ENCODE data around the gene LECT2. TPM values are rescaled to one million over a fixed set of nuclear protein-coding genes. Genes with fewer than 3 reads are reported as not detected.

LECT2 gene
- total RNA-seq, 3 donors from 2014 or later = not detected

GRCh38 chr5:135988546-135988945 is 33.8 kb upstream of the LECT2 start:
- no peaks in the 10 kb centered on the region for H3K4me1 ChIP-seq (ENCODE audit: low read depth)
- no peak for TF ChIP-seq CTCF (IDR thresholded peaks at IDR 0.05)
- no peak overlapping the region for H3K4me3 ChIP-seq
- intact Hi-C loops (cut with DNase I, micrococcal nuclease) = no loop called here
- no peaks in the 10 kb centered on the region for H3K36me3 ChIP-seq (ENCODE audit: low read depth)
- no peaks in the 10 kb centered on the region for H3K9me3 ChIP-seq
- ATAC-seq (no peak), DNase-seq (no peak)

GRCh38 chr5:135986891-135987401 is 32.2 kb upstream of the LECT2 start:
- H3K4me3 ChIP-seq = no peak overlapping the region
- DNase-seq (no peak), ATAC-seq (no peak)
- H3K4me1 ChIP-seq (ENCODE audit: low read depth) = no peaks in the 10 kb centered on the region
- TF ChIP-seq CTCF (IDR thresholded peaks at IDR 0.05) = no peak
- intact Hi-C loops (cut with DNase I, micrococcal nuclease) = no loop called here
- no peaks in the 10 kb centered on the region for H3K9me3 ChIP-seq
- no peaks in the 10 kb centered on the region for H3K36me3 ChIP-seq (ENCODE audit: low read depth)

- DNase-seq (no peak), ATAC-seq (no peak)
- intact Hi-C loops (cut with DNase I, micrococcal nuclease) = no loop called here
- Histone ChIP-seq H3K36me3 (ENCODE audit: low read depth) (no peaks in the 10 kb centered on the region), H3K4me3 (no peak overlapping the region), H3K9me3 (no peaks in the 10 kb centered on the region), H3K4me1 (ENCODE audit: low read depth) (no peaks in the 10 kb centered on the region)
- no peak for TF ChIP-seq CTCF (IDR thresholded peaks at IDR 0.05)
Observed at GRCh38 chr5:135986401-135986800, 31.6 kb upstream of the LECT2 start.

- ATAC-seq (no peak), DNase-seq (no peak)
- H3K4me3 ChIP-seq = no peak overlapping the region
- TF ChIP-seq CTCF (IDR thresholded peaks at IDR 0.05) = no peak
- no peaks in the 10 kb centered on the region for H3K4me1 ChIP-seq (ENCODE audit: low read depth)
- H3K9me3 ChIP-seq = no peaks in the 10 kb centered on the region
- intact Hi-C loops (cut with DNase I, micrococcal nuclease) = no loop called here
- H3K36me3 ChIP-seq (ENCODE audit: low read depth) = no peaks in the 10 kb centered on the region
Observed at GRCh38 chr5:135985951-135986350, 31.2 kb upstream of the LECT2 start.

- Histone ChIP-seq H3K9me3 (no peaks in the 10 kb centered on the region), H3K4me1 (ENCODE audit: low read depth) (no peaks in the 10 kb centered on the region)
- ATAC-seq = no peak
Observed at GRCh38 chr5:135980620-135981019, 25.8 kb upstream of the LECT2 start.

More at GRCh38 chr5:135980620-135981019, 25.8 kb upstream of the LECT2 start:
- H3K36me3 ChIP-seq (ENCODE audit: low read depth) = no peaks in the 10 kb centered on the region
- intact Hi-C loops (cut with DNase I, micrococcal nuclease) = no loop called here
- no peak overlapping the region for H3K4me3 ChIP-seq
- TF ChIP-seq CTCF (IDR thresholded peaks at IDR 0.05) = no peak
- no peak for DNase-seq
